ENCODE data around the gene RALA. TPM values are rescaled to one million over a fixed set of nuclear protein-coding genes. Genes with fewer than 3 reads are reported as not detected.

Gene RALA
- total and polyA plus RNA-seq, 10 of the 15 experiments (the other 5 are each of a cell fraction or from before 2014, with no cell fraction given) = 7.5 to 53.3 (median 23.1) TPM

- DNase-seq (ENCODE audit: low read depth, low spot score) (no peak), ATAC-seq (no peak), FAIRE-seq (peak; percentile 78)
- peaks cover 1 to 13% of the 10 kb centered on the region in 2 experiments; a peak in 2 of 4 replicates for H3K36me3 ChIP-seq (ENCODE audit: control insufficient read depth in 2 of 2, insufficient read depth in 2 of 2, low read length in 1 of 2)
- intact Hi-C loops (cut with micrococcal nuclease; ENCODE audit: unreplicated experiment) = no loop called here
- no peak overlapping the region for H3K27ac ChIP-seq (ENCODE audit: control insufficient read depth, insufficient read depth)
- no peaks in the 10 kb centered on the region for H3K9me3 ChIP-seq (replicated peaks; ENCODE audit: control insufficient read depth, insufficient read depth, low read length)
- H3K27me3 ChIP-seq (replicated peaks in 1 of 2; ENCODE audit: control insufficient read depth in 2 of 2, insufficient read depth in 2 of 2, low read length in 1 of 2) = no peaks in the 10 kb centered on the region
- H4K20me1 ChIP-seq (ENCODE audit: control insufficient read depth, insufficient read depth) = no peaks in the 10 kb centered on the region
- POLR2A ChIA-PET = interaction anchor here (1.0 kb wide), 1 partner anchor 45 kb away, joined by 3 read pairs; no protein-coding TSS in a partner anchor
- no TSS peak for BruUV-seq (replicated peaks)
- peaks cover 4% of the 10 kb centered on the region for H3K79me2 ChIP-seq (ENCODE audit: control insufficient read depth, insufficient read depth, low read length)
- no peak overlapping the region for H2AFZ ChIP-seq (ENCODE audit: control insufficient read depth, low read depth, low read length)
- WGBS (ENCODE audit: insufficient coverage, insufficient replicate concordance, low lambda C conversion rate, missing lambda C conversion rate) = 92% methylated on average over 9 of the region's 9 CpGs
- H3K9ac ChIP-seq (ENCODE audit: control insufficient read depth, insufficient read depth, low read length) = no peak overlapping the region
- H3K4me2 ChIP-seq (ENCODE audit: control insufficient read depth, insufficient read depth) = no peak overlapping the region
- RAD21 ChIA-PET (ENCODE audit: unreplicated experiment) = interaction anchor here (2.8 kb wide), 1 partner anchor 108 kb away, joined by 13 read pairs; no protein-coding TSS in a partner anchor
- H3K4me1 ChIP-seq (ENCODE audit: control insufficient read depth, insufficient read depth, low read length) = peaks cover 9% of the 10 kb centered on the region
- CTCF ChIA-PET = interaction anchor here (0.9 to 1.5 kb wide), 3 partner anchors 50 to 110 kb away, joined by 3 to 4 read pairs (median 3); no protein-coding TSS in a partner anchor
- TF ChIP-seq PRDM15 (CRISPR knock-in tag; IDR thresholded peaks at IDR 0.05) = no peak
- no peak for TF ChIP-seq ATF7 (IDR thresholded peaks at IDR 0.05; ENCODE audit: low read depth)
- TF ChIP-seq MEF2B (IDR thresholded peaks at IDR 0.05; ENCODE audit: partially characterized antibody, poor library complexity, severe bottlenecking) = no peak
- no peak for TF ChIP-seq MYB (IDR thresholded peaks at IDR 0.05; ENCODE audit: borderline replicate concordance, low read depth, low read length)
- TF ChIP-seq CBX5 (IDR thresholded peaks at IDR 0.05; ENCODE audit: low read depth) = no peak
- no peak for TF ChIP-seq IRF4 (IDR thresholded peaks at IDR 0.05; ENCODE audit: low read depth, low read length)
- no peak for TF ChIP-seq RFX5 (IDR thresholded peaks at IDR 0.05; ENCODE audit: low read depth, low read length)
- TF ChIP-seq JUNB (IDR thresholded peaks at IDR 0.05) = no peak
- no peak for TF ChIP-seq SUPT20H (IDR thresholded peaks at IDR 0.05; ENCODE audit: borderline replicate concordance, control insufficient read depth, low read depth, low read length)
- SMC1A ChIA-PET (ENCODE audit: uncharacterized antibody, unreplicated experiment) = interaction anchor here (0.8 to 2.2 kb wide), 9 partner anchors 8 to 108 kb away, joined by 3 to 8 read pairs (median 5); no protein-coding TSS in a partner anchor
- no peak overlapping the region for H3K4me3 ChIP-seq
- in situ Hi-C loops (cut with MboI) = no loop called here
Observed at GRCh38 chr7:39688611-39689480, 65.5 kb downstream of the RALA start.
